Bronchial epithelial cell (primary cell): Measurements from ENCODE around the gene SRSF12. TPM values are rescaled to one million over a fixed set of nuclear protein-coding genes. Genes with fewer than 3 reads are reported as not detected.

Experiments used
- DNase-seq: peaks from one replicate; pipeline ENCODE4 v3.0.0-alpha.2; 2010; ENCODE audit warnings: low read depth
- FAIRE-seq: peaks from 2 replicates; lab custom pipeline; 2011; peaks lifted over from hg19 to GRCh38; lab: Jason Lieb, UNC
- H3K27me3 ChIP-seq: 2 replicates; pipeline ENCODE4 v1.5.1; 2011; ENCODE audit warnings: low read length; ENCODE audit not compliant: control insufficient read depth, insufficient read depth
- H3K36me3 ChIP-seq: 2 replicates; pipeline ENCODE4 v1.5.1; 2011; ENCODE audit warnings: low read length; ENCODE audit not compliant: control insufficient read depth, insufficient read depth
- H3K4me3 ChIP-seq: 2 replicates; pipeline ENCODE4 v1.5.1; 2011; ENCODE audit warnings: mild to moderate bottlenecking, low read depth, low read length, control low read depth
- CTCF ChIP-seq: IDR thresholded peaks from 2 replicates; pipeline ENCODE4 v1.5.1; 2011; ENCODE audit warnings: mild to moderate bottlenecking, moderate library complexity, low read length, control low read depth, inconsistent platforms; ENCODE audit not compliant: insufficient read depth, severe bottlenecking
- total RNA-seq: library from RNA; depleted of rRNA; stranded (reverse); fragments of >200 nt; gene quantifications from 2 replicates; pipeline ENCODE4 v1.2.1, GENCODE V29; 2014

The SRSF12 gene
- total RNA-seq, 1 donor from 2014 or later: under 0.01 TPM

- Histone ChIP-seq H3K4me3 (no peak overlapping the region), H3K27me3 (no peaks in the 10 kb centered on the region), H3K36me3 (no peaks in the 10 kb centered on the region)
- no peak for DNase-seq
- FAIRE-seq: no peak
- TF ChIP-seq CTCF: no peak
These were observed 26.6 kb upstream of the SRSF12 start for GRCh38 chr6:89144354-89144906.

- no peak overlapping the region for H3K4me3 ChIP-seq
- no peaks in the 10 kb centered on the region for H3K36me3 ChIP-seq
- TF ChIP-seq CTCF: no peak
- no peaks in the 10 kb centered on the region for H3K27me3 ChIP-seq
- FAIRE-seq (no peak), DNase-seq (peak; percentile 52)
These were observed 22.7 kb upstream of the SRSF12 start for GRCh38 chr6:89140347-89141156.

- DNase-seq (peak; percentile 42), FAIRE-seq (no peak)
- no peaks in the 10 kb centered on the region for H3K36me3 ChIP-seq
- no peak overlapping the region for H3K4me3 ChIP-seq
- H3K27me3 ChIP-seq: no peaks in the 10 kb centered on the region
- no peak for TF ChIP-seq CTCF
These were observed 21.9 kb upstream of the SRSF12 start for GRCh38 chr6:89139509-89140346.

GRCh38 chr6:89138173-89138572, 20.3 kb upstream of the SRSF12 start:
- DNase-seq: no peak
- no peaks in the 10 kb centered on the region for H3K36me3 ChIP-seq
- FAIRE-seq: no peak
- H3K4me3 ChIP-seq: no peak overlapping the region
- no peak for TF ChIP-seq CTCF
- H3K27me3 ChIP-seq: no peaks in the 10 kb centered on the region

- no peak for TF ChIP-seq CTCF
- H3K36me3 ChIP-seq: no peaks in the 10 kb centered on the region
- H3K4me3 ChIP-seq: no peak overlapping the region
- no peaks in the 10 kb centered on the region for H3K27me3 ChIP-seq
- no peak for DNase-seq
- no peak for FAIRE-seq
These were observed 16.9 kb upstream of the SRSF12 start for GRCh38 chr6:89134723-89135122.
